ENCODE results near the gene KRTAP29-1.
"Not testable (repeated sequence)": the region's sequence is repeated elsewhere in the genome, so short reads cannot be mapped to it uniquely, and the experiment has no call there.

Gene KRTAP29-1

GRCh38 chr17:41278176-41278955 is 24.3 kb downstream of the KRTAP29-1 start:
- TF ChIP-seq CTCF (conservative IDR thresholded peaks at IDR 0.05; ENCODE audit: low read depth, low read length), result no peak
- DNase-seq (ENCODE audit: low read depth), result no peak

GRCh38 chr17:41275648-41276190 is 26.9 kb downstream of the KRTAP29-1 start, which contains the start of gene KRTAP9-7:
TSS of gene KRTAP9-7 (plus strand) at chr17:41275698. CDS start at chr17:41275698, 0 bp downstream.
- DNase-seq (ENCODE audit: low read depth), result not testable (repeated sequence)

More at GRCh38 chr17:41278176-41278955, 24.3 kb downstream of the KRTAP29-1 start:
- no peak overlapping the region for H3K4me3 ChIP-seq (ENCODE audit: low read depth, low read length)

GRCh38 chr17:41271858-41272257 is 30.8 kb downstream of the KRTAP29-1 start:
- no peak overlapping the region for H3K4me3 ChIP-seq (ENCODE audit: low read depth, low read length)
- no peak for TF ChIP-seq CTCF (conservative IDR thresholded peaks at IDR 0.05; ENCODE audit: low read depth, low read length)
- DNase-seq (ENCODE audit: low read depth), result no peak

More at GRCh38 chr17:41275648-41276190, 26.9 kb downstream of the KRTAP29-1 start, which contains the start of gene KRTAP9-7:
- not testable (repeated sequence) for H3K4me3 ChIP-seq (ENCODE audit: low read depth, low read length)

- not testable (repeated sequence) for DNase-seq (ENCODE audit: low read depth); H3K4me3 ChIP-seq (ENCODE audit: low read depth, low read length)
These were observed 31.3 kb downstream of the KRTAP29-1 start for GRCh38 chr17:41271323-41271722.

- TF ChIP-seq CTCF (conservative IDR thresholded peaks at IDR 0.05; ENCODE audit: low read depth, low read length), result no peak
- H3K4me3 ChIP-seq (ENCODE audit: low read depth, low read length), result no peak overlapping the region
- no peak for DNase-seq (ENCODE audit: low read depth)
These were observed 34.9 kb downstream of the KRTAP29-1 start for GRCh38 chr17:41267711-41268110.

GRCh38 chr17:41265078-41265477 is 37.6 kb downstream of the KRTAP29-1 start, which contains the start of gene KRTAP9-6:
TSS of gene KRTAP9-6 (plus strand) at chr17:41265378. CDS start at chr17:41265378, 0 bp downstream.
- no peak within 1 kb of the TSS for H3K4me3 ChIP-seq (ENCODE audit: low read depth, low read length)
- no peak for DNase-seq (ENCODE audit: low read depth)
- no peak for TF ChIP-seq CTCF (conservative IDR thresholded peaks at IDR 0.05; ENCODE audit: low read depth, low read length)

- DNase-seq (ENCODE audit: low read depth), result no peak
- no peak overlapping the region for H3K4me3 ChIP-seq (ENCODE audit: low read depth, low read length)
These were observed 38.1 kb downstream of the KRTAP29-1 start for GRCh38 chr17:41264599-41264998.

More at GRCh38 chr17:41264599-41264998, 38.1 kb downstream of the KRTAP29-1 start:
- no peak for TF ChIP-seq CTCF (conservative IDR thresholded peaks at IDR 0.05; ENCODE audit: low read depth, low read length)

Measured in choroid plexus epithelial cell (primary cell).